ENCODE results near the gene ABHD15. TPM values are rescaled to one million over a fixed set of nuclear protein-coding genes. Genes with fewer than 3 reads are reported as not detected.

The ABHD15 gene
- total and polyA plus RNA-seq, 2 donors (not counting 1 experiment from before 2014, with no cell fraction given): 10.9 to 44.1 TPM

DNA sequence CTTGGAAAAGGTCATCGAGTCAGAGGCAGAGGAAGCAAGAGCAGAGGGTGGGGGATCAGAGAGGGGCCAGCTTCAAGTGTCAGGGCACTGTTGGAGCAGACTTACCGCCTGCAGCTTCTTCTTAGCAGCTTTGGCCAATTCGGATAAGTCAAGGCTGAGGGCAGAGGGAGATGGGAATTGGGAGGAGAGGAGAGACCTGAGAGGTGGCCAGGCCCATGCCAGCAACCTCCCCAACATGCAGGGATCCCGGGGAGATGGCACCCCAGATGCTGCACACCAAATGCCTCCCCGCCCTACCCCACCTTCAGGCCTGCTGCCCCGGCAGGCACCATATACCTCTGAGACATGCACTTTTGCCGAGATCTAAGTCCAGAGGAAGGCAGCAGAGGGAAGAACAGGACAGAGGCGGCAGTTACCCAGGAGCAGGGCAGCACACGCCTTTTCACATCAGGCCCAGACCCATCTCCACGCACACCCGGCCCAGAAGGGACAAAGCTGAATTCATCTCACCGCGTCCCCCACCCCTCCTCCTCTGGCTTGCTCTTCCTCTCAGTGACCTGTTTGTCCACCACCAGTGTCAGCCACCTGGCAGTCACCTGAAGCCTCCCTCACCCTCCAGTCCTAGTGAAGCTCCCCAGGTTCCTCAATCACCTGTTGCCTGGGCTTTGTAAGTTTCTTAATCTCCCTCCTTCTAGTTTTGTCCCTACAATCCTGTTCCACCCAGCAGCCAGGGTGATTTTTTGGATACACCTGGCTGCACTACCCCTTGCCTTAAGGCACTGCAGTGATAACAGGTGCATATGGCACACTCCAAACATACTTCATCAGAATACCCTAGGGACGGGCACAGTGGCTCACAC, 12.0 kb upstream of the ABHD15 start:
- Histone ChIP-seq H3K36me3 (replicated peaks in 1 of 2; ENCODE audit: control extremely low read depth in 1 of 2, control insufficient read depth in 1 of 2, extremely low read depth in 1 of 2, insufficient read depth in 2 of 2, low read length in 1 of 2) (peaks cover 0 to 73% of the 10 kb centered on the region in 2 experiments), H2AFZ (ENCODE audit: insufficient read depth, low read depth, low read length, poor library complexity, severe bottlenecking) (no peak overlapping the region), H4K20me1 (ENCODE audit: control insufficient read depth, insufficient read depth, low read length, poor library complexity, severe bottlenecking) (peaks cover 46% of the 10 kb centered on the region), H3K27me3 (replicated peaks in 1 of 4; ENCODE audit: control extremely low read depth in 1 of 4, control insufficient read depth in 3 of 4, insufficient read depth in 4 of 4, low read length in 3 of 4) (no peaks in the 10 kb centered on the region), H3K79me2 (ENCODE audit: control insufficient read depth, insufficient read depth, low read length) (peaks cover 40% of the 10 kb centered on the region), H3K4me3 (ENCODE audit: control extremely low read depth in 1 of 5, extremely low read depth in 1 of 5, insufficient read depth in 1 of 5, low read depth in 2 of 5, low read length in 4 of 5) (no peak overlapping the region), H3K9me3 (ENCODE audit: control extremely low read depth in 1 of 3, control insufficient read depth in 2 of 3, insufficient read depth in 1 of 3, low read length in 2 of 3) (no peaks in the 10 kb centered on the region), H3K4me1 (ENCODE audit: control insufficient read depth in 2 of 2, insufficient read depth in 2 of 2, low read length in 2 of 2) (peaks cover 10 to 18% of the 10 kb centered on the region in 2 donors), H3K4me2 (replicated peaks; ENCODE audit: low read depth, low read length, poor library complexity, severe bottlenecking) (no peak overlapping the region), H3K27ac (ENCODE audit: low read length in 2 of 2) (no peak overlapping the region), H3K9ac (ENCODE audit: low read length) (no peak overlapping the region)
- Mint-ChIP-seq H3K27me3 (no peaks in the 10 kb centered on the region), H3K4me3 (no peak overlapping the region), H3K9me3 (ENCODE audit: insufficient read depth) (no peaks in the 10 kb centered on the region), H3K27ac (no peak overlapping the region), H3K4me1 (peaks cover 19% of the 10 kb centered on the region)
- no peak for DNase-seq
- POLR2A ChIA-PET: interaction anchor here (1.1 to 4.4 kb wide), 2 partner anchors 9 to 13 kb away, joined by 3 to 18 read pairs; partner anchors contain the start of gene ANKRD13B
- CTCF ChIA-PET: interaction anchor here (0.7 to 24.3 kb wide), 16 partner anchors 9 to 517 kb away, joined by 3 to 336 read pairs (median 4); partner anchors contain the start of genes ABHD15, ANKRD13B, SSH2 and TP53I13
- TF ChIP-seq, protein P1, sequence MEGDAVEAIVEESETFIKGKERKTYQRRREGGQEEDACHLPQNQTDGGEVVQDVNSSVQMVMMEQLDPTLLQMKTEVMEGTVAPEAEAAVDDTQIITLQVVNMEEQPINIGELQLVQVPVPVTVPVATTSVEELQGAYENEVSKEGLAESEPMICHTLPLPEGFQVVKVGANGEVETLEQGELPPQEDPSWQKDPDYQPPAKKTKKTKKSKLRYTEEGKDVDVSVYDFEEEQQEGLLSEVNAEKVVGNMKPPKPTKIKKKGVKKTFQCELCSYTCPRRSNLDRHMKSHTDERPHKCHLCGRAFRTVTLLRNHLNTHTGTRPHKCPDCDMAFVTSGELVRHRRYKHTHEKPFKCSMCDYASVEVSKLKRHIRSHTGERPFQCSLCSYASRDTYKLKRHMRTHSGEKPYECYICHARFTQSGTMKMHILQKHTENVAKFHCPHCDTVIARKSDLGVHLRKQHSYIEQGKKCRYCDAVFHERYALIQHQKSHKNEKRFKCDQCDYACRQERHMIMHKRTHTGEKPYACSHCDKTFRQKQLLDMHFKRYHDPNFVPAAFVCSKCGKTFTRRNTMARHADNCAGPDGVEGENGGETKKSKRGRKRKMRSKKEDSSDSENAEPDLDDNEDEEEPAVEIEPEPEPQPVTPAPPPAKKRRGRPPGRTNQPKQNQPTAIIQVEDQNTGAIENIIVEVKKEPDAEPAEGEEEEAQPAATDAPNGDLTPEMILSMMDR (IDR thresholded peaks at IDR 0.05): no peak
- TF ChIP-seq EZH2 (IDR thresholded peaks at IDR 0.05; ENCODE audit: borderline replicate concordance, insufficient read depth, low read depth, low read length, poor library complexity, severe bottlenecking): no peak
- intact Hi-C loops (cut with micrococcal nuclease): no loop called here
- WGBS (ENCODE audit: insufficient coverage): 95% methylated on average over 12 of the region's 14 CpGs
- ATAC-seq (ENCODE audit: low read depth): no peak

All from B cell (primary cell).